Sigmoid colon (tissue), 4 donors: ENCODE measurements around the gene SLC2A13.

Source experiments
- EP300 ChIP-seq, 4 donors: sonication (generic); formaldehyde crosslinking; IDR thresholded peaks; one replicate each; pipeline ENCODE4 v1.6.1; 2017; ENCODE audit warnings: antibody characterized with exemption in 4 of 4
- POLR2A ChIP-seq, 2 donors: fragments of 450-650 bp; IDR thresholded peaks; one replicate each; pipeline ENCODE4 v1.6.1; 2016; ENCODE audit warnings: antibody characterized with exemption in 2 of 2, mild to moderate bottlenecking in 2 of 2, moderate library complexity in 2 of 2
- POLR2AphosphoS5 ChIP-seq, 4 donors: sonication (generic); formaldehyde crosslinking; IDR thresholded peaks; one replicate each; pipeline ENCODE4 v1.6.1; 2017; ENCODE audit warnings: antibody characterized with exemption in 4 of 4
- TF ChIP-seq, protein P1 (sequence below), 4 experiments: fragments of 450-650 bp in 3 of 4; fragments of 200-600 bp in 1 of 4; IDR thresholded peaks; one replicate each; pipeline ENCODE4 v1.5.1; 2016 to 2019; ENCODE audit warnings: antibody characterized with exemption in 4 of 4, mild to moderate bottlenecking in 3 of 4, moderate library complexity in 2 of 4

DNA sequence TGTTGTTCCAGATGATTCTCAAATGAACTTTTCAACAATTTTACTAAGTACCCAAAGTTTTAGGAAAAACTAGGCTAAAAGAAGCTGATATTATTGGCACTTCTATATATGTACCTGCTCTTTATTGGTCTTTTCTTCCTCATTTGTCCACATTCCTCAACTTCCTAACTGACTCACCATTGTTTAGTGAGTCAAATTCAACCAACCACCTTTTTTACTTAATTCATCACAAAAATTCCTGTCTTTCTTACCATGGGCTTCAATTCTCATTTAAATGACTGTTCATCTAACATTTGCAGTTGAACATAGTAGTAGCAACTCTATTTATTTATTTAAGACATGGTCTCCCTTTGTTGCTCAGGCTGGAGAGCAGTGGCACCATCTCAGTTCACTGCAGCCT, 47.6 kb upstream of the SLC2A13 start:
- TF ChIP-seq, protein P1, sequence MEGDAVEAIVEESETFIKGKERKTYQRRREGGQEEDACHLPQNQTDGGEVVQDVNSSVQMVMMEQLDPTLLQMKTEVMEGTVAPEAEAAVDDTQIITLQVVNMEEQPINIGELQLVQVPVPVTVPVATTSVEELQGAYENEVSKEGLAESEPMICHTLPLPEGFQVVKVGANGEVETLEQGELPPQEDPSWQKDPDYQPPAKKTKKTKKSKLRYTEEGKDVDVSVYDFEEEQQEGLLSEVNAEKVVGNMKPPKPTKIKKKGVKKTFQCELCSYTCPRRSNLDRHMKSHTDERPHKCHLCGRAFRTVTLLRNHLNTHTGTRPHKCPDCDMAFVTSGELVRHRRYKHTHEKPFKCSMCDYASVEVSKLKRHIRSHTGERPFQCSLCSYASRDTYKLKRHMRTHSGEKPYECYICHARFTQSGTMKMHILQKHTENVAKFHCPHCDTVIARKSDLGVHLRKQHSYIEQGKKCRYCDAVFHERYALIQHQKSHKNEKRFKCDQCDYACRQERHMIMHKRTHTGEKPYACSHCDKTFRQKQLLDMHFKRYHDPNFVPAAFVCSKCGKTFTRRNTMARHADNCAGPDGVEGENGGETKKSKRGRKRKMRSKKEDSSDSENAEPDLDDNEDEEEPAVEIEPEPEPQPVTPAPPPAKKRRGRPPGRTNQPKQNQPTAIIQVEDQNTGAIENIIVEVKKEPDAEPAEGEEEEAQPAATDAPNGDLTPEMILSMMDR (IDR thresholded peaks at IDR 0.05) = no peak
- TF ChIP-seq POLR2AphosphoS5 (IDR thresholded peaks at IDR 0.05) = no peak
- no peak for TF ChIP-seq POLR2A (IDR thresholded peaks at IDR 0.05)
- TF ChIP-seq EP300 (IDR thresholded peaks at IDR 0.05) = no peak
